Ovary (tissue), 3 donors: ENCODE measurements around the gene GNG8.
"Not testable (repeated sequence)": the region's sequence is repeated elsewhere in the genome, so short reads cannot be mapped to it uniquely, and the experiment has no call there.

Experiments
- CTCF ChIP-seq, 3 donors: fragments of 450-650 bp in 2 of 3; fragments of 200-600 bp in 1 of 3; IDR thresholded peaks; one replicate each; pipeline versions ENCODE4 v1.5.1 to v1.8.0; 2016 to 2022; ENCODE audit warnings: antibody characterized with exemption in 3 of 3, mild to moderate bottlenecking in 1 of 3
- EP300 ChIP-seq: sonication (generic); formaldehyde crosslinking; IDR thresholded peaks from one replicate; pipeline ENCODE4 v1.6.1; 2017; ENCODE audit warnings: antibody characterized with exemption
- POLR2A ChIP-seq: fragments of 450-650 bp; IDR thresholded peaks from one replicate; pipeline ENCODE4 v1.6.1; 2017; ENCODE audit warnings: antibody characterized with exemption, mild to moderate bottlenecking, moderate library complexity
- donor health status: DM: no; HTN: no; CAD: no.

DNA sequence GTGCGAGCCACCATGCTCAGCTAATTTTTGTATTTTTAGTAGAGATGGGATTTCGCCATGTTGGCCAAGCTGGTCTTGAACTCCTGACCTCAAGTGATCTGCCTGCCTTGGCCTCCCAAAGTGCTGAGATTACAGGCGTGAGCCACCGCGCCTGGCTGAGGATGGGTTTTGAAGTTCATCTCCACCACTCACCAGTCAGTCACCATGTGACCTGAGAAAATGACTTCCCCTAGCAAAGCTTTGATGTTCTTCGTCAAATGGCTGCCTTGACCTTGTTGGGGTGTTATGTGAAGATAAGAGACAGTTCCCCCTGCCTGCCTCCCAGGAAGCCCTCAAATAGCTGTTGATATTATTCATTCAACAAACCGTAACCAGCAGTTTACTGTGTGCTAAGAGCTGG lies 7.0 kb downstream of the GNG8 start:
- TF ChIP-seq EP300; CTCF (IDR thresholded peaks at IDR 0.05); POLR2A: not testable (repeated sequence)
